Caco-2 (cell line): Measurements from ENCODE around the gene SYNPO. TPM values are rescaled to one million over a fixed set of nuclear protein-coding genes. Genes with fewer than 3 reads are reported as not detected.

ENCODE experiments used
- BruUV-seq: library from RNA; stranded (reverse); fragments of 400-500 nt; replicated peaks from 2 replicates; lab custom pipeline; 2021; lab: Mats Ljungman, UMichigan
- CTCF ChIA-PET: fragments of 300-600 bp; sonication (Branson Sonifier 250); formaldehyde crosslinking; loops from one replicate; lab custom pipeline; 2022; ENCODE audit warnings: antibody characterized with exemption; lab: Charles Lee
- POLR2A ChIA-PET: fragments of 300-600 bp; sonication (Branson Sonifier 250); formaldehyde crosslinking; loops from one replicate; lab custom pipeline; 2022; ENCODE audit warnings: antibody characterized with exemption; lab: Charles Lee
- DNase-seq, 2 experiments: peaks; one replicate each; pipeline versions ENCODE4 v3.0.0 to v3.0.0-alpha.2; 2020 to 2022
- H3K27me3 ChIP-seq: replicated peaks from 2 replicates; pipeline ENCODE4 v1.6.0; 2011; ENCODE audit warnings: low read length; ENCODE audit not compliant: control insufficient read depth, insufficient read depth
- H3K36me3 ChIP-seq: 2 replicates; pipeline ENCODE4 v1.5.1; 2011; ENCODE audit warnings: low read length; ENCODE audit not compliant: control insufficient read depth, insufficient read depth
- H3K4me1 ChIP-seq: fragments of 250-450 bp; sonication (Bioruptor Pico); 2 replicates; pipeline ENCODE4 v1.5.1; 2020; ENCODE audit warnings: mild to moderate bottlenecking
- H3K4me3 ChIP-seq: 2 replicates; pipeline ENCODE4 v1.5.1; 2011; ENCODE audit warnings: low read depth, mild to moderate bottlenecking, control low read depth, low read length
- H3K9me3 ChIP-seq: fragments of 250-450 bp; sonication (Bioruptor Pico); 2 replicates; pipeline ENCODE4 v1.5.1; 2020; ENCODE audit warnings: mild to moderate bottlenecking, moderate library complexity
- H3K27ac Mint-ChIP-seq: one replicate; pipeline ENCODE4 v1.8.0; 2022; ENCODE audit warnings: mixed read lengths; ENCODE audit not compliant: unreplicated experiment
- H3K27me3 Mint-ChIP-seq: one replicate; pipeline ENCODE4 v1.8.0; 2022; ENCODE audit warnings: mixed read lengths; ENCODE audit not compliant: insufficient read depth, unreplicated experiment
- H3K36me3 Mint-ChIP-seq: one replicate; pipeline ENCODE4 v1.8.0; 2022; ENCODE audit warnings: mild to moderate bottlenecking, mixed read lengths; ENCODE audit not compliant: insufficient read depth, unreplicated experiment
- H3K4me1 Mint-ChIP-seq: one replicate; pipeline ENCODE4 v1.8.0; 2022; ENCODE audit warnings: low read depth, mixed read lengths; ENCODE audit not compliant: unreplicated experiment
- H3K4me3 Mint-ChIP-seq: one replicate; pipeline ENCODE4 v1.8.0; 2022; ENCODE audit warnings: mild to moderate bottlenecking, moderate library complexity, mixed read lengths; ENCODE audit not compliant: unreplicated experiment
- H3K9me3 Mint-ChIP-seq: one replicate; pipeline ENCODE4 v1.8.0; 2022; ENCODE audit warnings: mixed read lengths; ENCODE audit not compliant: unreplicated experiment
- intact Hi-C: fragments of 100-400 bp; cut with micrococcal nuclease; formaldehyde crosslinking; loops from one replicate; pipeline ENCODE4 v1.10.0; 2022; ENCODE audit not compliant: unreplicated experiment
- total RNA-seq: library from RNA; stranded (reverse); gene quantifications from 2 replicates; pipeline ENCODE4 v1.2.3, GENCODE V29; 2022
- TF ChIP-seq, protein P1 (sequence below), 2 experiments: fragments of 200-600 bp in 1 of 2; IDR thresholded peaks; 1 replicate in 1 of 2; 2 replicates in 1 of 2; pipeline versions ENCODE4 v1.5.1 to v1.8.0; 2011 to 2022; ENCODE audit warnings: antibody characterized with exemption in 1 of 2, control low read depth in 1 of 2, inconsistent platforms in 1 of 2, low read depth in 1 of 2, low read length in 1 of 2, mild to moderate bottlenecking in 1 of 2, moderate library complexity in 1 of 2; ENCODE audit not compliant: insufficient read depth in 1 of 2, severe bottlenecking in 1 of 2, unreplicated experiment in 1 of 2

SYNPO gene
- total RNA-seq, 1 experiment from 2014 or later: 25.1 TPM

DNA sequence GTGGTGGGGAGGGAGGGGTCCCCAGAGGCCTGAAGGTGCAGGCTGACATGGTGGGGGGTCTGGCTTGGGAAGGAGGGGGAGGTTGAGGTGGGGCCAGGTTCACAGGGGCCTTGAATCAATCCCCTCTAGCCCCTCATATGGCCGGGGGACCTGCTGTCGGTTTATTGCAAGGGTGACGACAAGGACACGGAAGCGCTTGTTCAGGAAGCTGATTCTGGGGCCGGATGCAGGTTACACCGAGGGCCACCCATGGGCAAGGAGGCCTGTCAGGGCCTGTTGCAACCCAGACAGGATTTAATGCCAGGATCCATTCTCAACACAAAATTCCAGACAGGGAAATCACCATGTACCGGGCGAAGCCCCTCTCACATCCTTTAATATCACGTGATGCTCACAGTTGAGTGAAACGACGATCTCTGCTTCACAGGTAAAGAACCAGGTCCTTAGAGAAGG, 41.6 kb upstream of the SYNPO start:
- POLR2A ChIA-PET: no interaction called here
- intact Hi-C loops: no loop called here
- CTCF ChIA-PET: no interaction called here
- Histone ChIP-seq H3K4me1 (peaks cover 28% of the 10 kb centered on the region), H3K36me3 (no peaks in the 10 kb centered on the region), H3K9me3 (no peaks in the 10 kb centered on the region), H3K27me3 (no peaks in the 10 kb centered on the region), H3K4me3 (no peak overlapping the region)
- no peak overlapping the region for H3K27ac Mint-ChIP-seq
- no TSS peak for BruUV-seq
- H3K9me3 Mint-ChIP-seq: no peaks in the 10 kb centered on the region
- H3K4me3 Mint-ChIP-seq: no peak overlapping the region
- TF ChIP-seq, protein P1, sequence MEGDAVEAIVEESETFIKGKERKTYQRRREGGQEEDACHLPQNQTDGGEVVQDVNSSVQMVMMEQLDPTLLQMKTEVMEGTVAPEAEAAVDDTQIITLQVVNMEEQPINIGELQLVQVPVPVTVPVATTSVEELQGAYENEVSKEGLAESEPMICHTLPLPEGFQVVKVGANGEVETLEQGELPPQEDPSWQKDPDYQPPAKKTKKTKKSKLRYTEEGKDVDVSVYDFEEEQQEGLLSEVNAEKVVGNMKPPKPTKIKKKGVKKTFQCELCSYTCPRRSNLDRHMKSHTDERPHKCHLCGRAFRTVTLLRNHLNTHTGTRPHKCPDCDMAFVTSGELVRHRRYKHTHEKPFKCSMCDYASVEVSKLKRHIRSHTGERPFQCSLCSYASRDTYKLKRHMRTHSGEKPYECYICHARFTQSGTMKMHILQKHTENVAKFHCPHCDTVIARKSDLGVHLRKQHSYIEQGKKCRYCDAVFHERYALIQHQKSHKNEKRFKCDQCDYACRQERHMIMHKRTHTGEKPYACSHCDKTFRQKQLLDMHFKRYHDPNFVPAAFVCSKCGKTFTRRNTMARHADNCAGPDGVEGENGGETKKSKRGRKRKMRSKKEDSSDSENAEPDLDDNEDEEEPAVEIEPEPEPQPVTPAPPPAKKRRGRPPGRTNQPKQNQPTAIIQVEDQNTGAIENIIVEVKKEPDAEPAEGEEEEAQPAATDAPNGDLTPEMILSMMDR (IDR thresholded peaks at IDR 0.05; ENCODE audit: insufficient read depth in 1 of 2, low read depth in 1 of 2, low read length in 1 of 2, severe bottlenecking in 1 of 2, unreplicated experiment in 1 of 2): no peak
- DNase-seq: no peak
- H3K4me1 Mint-ChIP-seq: peaks cover 24% of the 10 kb centered on the region
- no peaks in the 10 kb centered on the region for H3K27me3 Mint-ChIP-seq
- no peaks in the 10 kb centered on the region for H3K36me3 Mint-ChIP-seq

DNA sequence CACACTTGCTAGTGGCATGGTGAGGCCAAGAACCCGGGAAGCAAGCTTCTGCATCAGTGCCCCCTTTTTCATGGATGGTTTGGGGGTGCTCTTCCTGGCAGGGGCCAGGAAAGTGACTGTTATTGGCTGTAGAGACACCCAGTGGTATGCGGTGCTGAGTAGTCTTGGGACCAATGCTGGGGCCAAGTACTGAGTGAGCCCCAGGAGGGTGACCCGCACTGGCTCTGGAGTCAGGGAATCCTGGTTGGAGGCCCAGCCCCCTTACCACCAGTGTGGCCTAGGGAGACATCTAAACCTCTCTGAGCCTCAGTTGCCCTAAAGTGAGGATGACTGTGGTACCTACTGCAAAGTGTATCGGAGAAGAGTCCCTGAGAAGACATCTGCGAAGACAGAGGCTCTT, 41.2 kb upstream of the SYNPO start:
- Histone ChIP-seq H3K36me3 (no peaks in the 10 kb centered on the region), H3K4me3 (no peak overlapping the region), H3K9me3 (no peaks in the 10 kb centered on the region), H3K4me1 (peaks cover 26% of the 10 kb centered on the region), H3K27me3 (no peaks in the 10 kb centered on the region)
- Mint-ChIP-seq H3K27me3 (no peaks in the 10 kb centered on the region), H3K4me3 (no peak overlapping the region), H3K36me3 (no peaks in the 10 kb centered on the region), H3K4me1 (peaks cover 23% of the 10 kb centered on the region), H3K27ac (no peak overlapping the region), H3K9me3 (no peaks in the 10 kb centered on the region)
- no peak for DNase-seq
- TF ChIP-seq, protein P1 (IDR thresholded peaks at IDR 0.05; ENCODE audit: insufficient read depth in 1 of 2, low read depth in 1 of 2, low read length in 1 of 2, severe bottlenecking in 1 of 2, unreplicated experiment in 1 of 2): no peak
- ChIA-PET POLR2A (no interaction called here), CTCF (no interaction called here)
- intact Hi-C loops: no loop called here
- no TSS peak for BruUV-seq

DNA sequence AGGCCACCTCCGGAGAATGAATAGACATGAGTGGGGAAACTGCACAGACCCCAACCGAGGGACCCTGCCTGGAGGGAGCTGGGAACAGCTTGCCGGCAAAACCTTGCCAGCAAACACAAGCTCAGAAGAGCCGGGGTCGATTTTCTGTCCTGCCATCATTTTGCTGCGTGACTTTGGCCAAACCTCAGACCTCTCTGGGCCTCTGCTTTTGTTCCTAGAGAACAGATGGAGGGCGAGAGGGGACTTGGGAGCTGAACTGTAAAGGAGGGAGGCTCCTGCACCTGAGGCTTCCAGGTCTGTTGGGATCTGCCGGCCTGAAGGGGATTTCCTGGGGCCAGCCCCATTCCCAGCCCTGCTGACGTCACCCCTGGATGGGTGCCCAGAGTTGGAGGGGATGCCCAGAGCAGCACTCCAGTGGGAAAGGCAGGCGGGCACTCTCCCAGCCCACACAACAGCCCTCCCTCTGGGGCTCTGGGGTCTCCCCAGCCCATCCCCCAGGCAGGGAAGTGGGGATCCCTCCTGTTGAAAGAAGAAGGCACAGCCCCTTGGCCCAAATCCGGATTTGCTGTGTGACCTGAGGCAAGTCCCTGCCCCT, 40.4 kb upstream of the SYNPO start:
- no peaks in the 10 kb centered on the region for H3K27me3 ChIP-seq
- H3K4me3 Mint-ChIP-seq: no peak overlapping the region
- H3K36me3 ChIP-seq: no peaks in the 10 kb centered on the region; the same call in 1 of the 2 replicates
- H3K36me3 Mint-ChIP-seq: no peaks in the 10 kb centered on the region
- no peak overlapping the region for H3K27ac Mint-ChIP-seq
- H3K4me1 Mint-ChIP-seq: peaks cover 16% of the 10 kb centered on the region
- no TSS peak for BruUV-seq
- H3K27me3 Mint-ChIP-seq: no peaks in the 10 kb centered on the region
- H3K4me3 ChIP-seq: no peak overlapping the region
- H3K9me3 ChIP-seq: no peaks in the 10 kb centered on the region
- peaks cover 20% of the 10 kb centered on the region for H3K4me1 ChIP-seq
- POLR2A ChIA-PET: no interaction called here
- CTCF ChIA-PET: no interaction called here
- H3K9me3 Mint-ChIP-seq: no peaks in the 10 kb centered on the region
- TF ChIP-seq, protein P1 (IDR thresholded peaks at IDR 0.05; ENCODE audit: insufficient read depth in 1 of 2, low read depth in 1 of 2, low read length in 1 of 2, severe bottlenecking in 1 of 2, unreplicated experiment in 1 of 2): no peak
- intact Hi-C loops: no loop called here
- no peak for DNase-seq
